H9 (cell line): ENCODE measurements around the gene FYCO1. TPM values are rescaled to one million over a fixed set of nuclear protein-coding genes. Genes with fewer than 3 reads are reported as not detected.

Experiments used
- DNase-seq: peaks from one replicate; pipeline ENCODE4 v3.0.0-alpha.2; 2017
- H2AFZ ChIP-seq: one replicate; pipeline ENCODE4 v1.6.1; 2013; ENCODE audit warnings: mild to moderate bottlenecking, low read length, control low read depth, moderate library complexity
- H2AK5ac ChIP-seq: 2 replicates; pipeline ENCODE4 v1.6.1; 2013; ENCODE audit warnings: low read length, control low read depth, mixed read lengths; ENCODE audit not compliant: insufficient read length
- H2BK120ac ChIP-seq: one replicate; pipeline ENCODE4 v1.6.1; 2013; ENCODE audit warnings: low read depth, mild to moderate bottlenecking, low read length, control low read depth, inconsistent platforms; ENCODE audit not compliant: poor library complexity, severe bottlenecking
- H2BK12ac ChIP-seq: 2 replicates; pipeline ENCODE4 v1.6.1; 2013; ENCODE audit warnings: low read length, control low read depth, mixed read lengths, low read depth; ENCODE audit not compliant: insufficient read length
- H2BK15ac ChIP-seq: 2 replicates; pipeline ENCODE4 v1.6.1; 2013; ENCODE audit warnings: low read depth, low read length, control low read depth
- H2BK20ac ChIP-seq: one replicate; pipeline ENCODE4 v1.6.1; 2013; ENCODE audit warnings: low read depth, mild to moderate bottlenecking, low read length, control low read depth, inconsistent platforms; ENCODE audit not compliant: poor library complexity, severe bottlenecking
- H2BK5ac ChIP-seq: 2 replicates; pipeline ENCODE4 v1.6.1; 2013; ENCODE audit warnings: low read length, control low read depth, mixed read lengths; ENCODE audit not compliant: insufficient read length
- H3K14ac ChIP-seq: 2 replicates; pipeline ENCODE4 v1.6.1; 2013; ENCODE audit warnings: low read length, control low read depth; ENCODE audit not compliant: insufficient read depth
- H3K18ac ChIP-seq: 2 replicates; pipeline ENCODE4 v1.6.1; 2013; ENCODE audit warnings: low read depth, mild to moderate bottlenecking, mixed read lengths, low read length, control low read depth; ENCODE audit not compliant: insufficient read length
- H3K23ac ChIP-seq: 2 replicates; pipeline ENCODE4 v1.6.1; 2013; ENCODE audit warnings: low read length, control low read depth, mixed read lengths, low read depth; ENCODE audit not compliant: insufficient read length
- H3K23me2 ChIP-seq: 2 replicates; pipeline ENCODE4 v1.6.1; 2013; ENCODE audit warnings: low read depth, mild to moderate bottlenecking, mixed read lengths, low read length, control low read depth; ENCODE audit not compliant: insufficient read length, poor library complexity, severe bottlenecking
- H3K27ac ChIP-seq: 2 replicates; pipeline ENCODE4 v1.5.1; 2013; ENCODE audit warnings: low read length, control low read depth, mixed read lengths, low read depth; ENCODE audit not compliant: insufficient read length
- H3K27me3 ChIP-seq: 2 replicates; pipeline ENCODE4 v1.6.1; 2013; ENCODE audit warnings: low read length, control low read depth, inconsistent platforms; ENCODE audit not compliant: insufficient read depth
- H3K4ac ChIP-seq: 2 replicates; pipeline ENCODE4 v1.6.1; 2013; ENCODE audit warnings: low read depth, mild to moderate bottlenecking, control low read depth, inconsistent platforms, low read length, moderate library complexity
- H3K4me1 ChIP-seq: 2 replicates; pipeline ENCODE4 v1.6.1; 2013; ENCODE audit warnings: low read length, control low read depth, inconsistent platforms; ENCODE audit not compliant: insufficient read depth
- H3K4me2 ChIP-seq: 2 replicates; pipeline ENCODE4 v1.6.1; 2013; ENCODE audit warnings: low read length, control low read depth, mixed read lengths; ENCODE audit not compliant: insufficient read length, insufficient read depth
- H3K56ac ChIP-seq: 2 replicates; pipeline ENCODE4 v1.6.1; 2013; ENCODE audit warnings: low read depth, mild to moderate bottlenecking, mixed read lengths, low read length, control low read depth; ENCODE audit not compliant: insufficient read length
- H3K79me1 ChIP-seq: 2 replicates; pipeline ENCODE4 v1.6.1; 2013; ENCODE audit warnings: low read depth, mild to moderate bottlenecking, moderate library complexity, low read length, control low read depth, inconsistent platforms; ENCODE audit not compliant: insufficient read depth, poor library complexity, severe bottlenecking
- H3K79me2 ChIP-seq: 2 replicates; pipeline ENCODE4 v1.6.1; 2013; ENCODE audit warnings: low read length, control low read depth, inconsistent platforms; ENCODE audit not compliant: insufficient read depth
- H3K9ac ChIP-seq: 2 replicates; pipeline ENCODE4 v1.6.1; 2013; ENCODE audit warnings: low read length, control low read depth, mixed read lengths; ENCODE audit not compliant: insufficient read length; ENCODE audit errors: extremely low read depth
- H3K9me3 ChIP-seq: one replicate; pipeline ENCODE4 v1.6.1; 2013; ENCODE audit warnings: low read depth, low read length, inconsistent platforms; ENCODE audit not compliant: control insufficient read depth
- H3T11ph ChIP-seq: one replicate; pipeline ENCODE4 v1.6.1; 2013; ENCODE audit warnings: mild to moderate bottlenecking, low read length, control low read depth, inconsistent platforms
- H4K20me1 ChIP-seq: one replicate; pipeline ENCODE4 v1.6.1; 2013; ENCODE audit not compliant: control insufficient read depth, insufficient read length, insufficient read depth
- H4K5ac ChIP-seq: 2 replicates; pipeline ENCODE4 v1.6.1; 2013; ENCODE audit warnings: low read depth, mild to moderate bottlenecking, mixed read lengths, low read length, control low read depth; ENCODE audit not compliant: insufficient read length
- H4K8ac ChIP-seq: replicated peaks from 2 replicates; pipeline ENCODE4 v1.6.1; 2013; ENCODE audit warnings: low read length, control low read depth, mixed read lengths, low read depth; ENCODE audit not compliant: insufficient read length
- H4K91ac ChIP-seq: 2 replicates; pipeline ENCODE4 v1.6.1; 2013; ENCODE audit warnings: low read depth, mild to moderate bottlenecking, moderate library complexity, mixed read lengths, low read length, control low read depth; ENCODE audit not compliant: insufficient read length
- H3K27ac Mint-ChIP-seq, 3 experiments: 2 replicates in 2 of 3; 3 replicates in 1 of 3; pipeline ENCODE4 v1.8.0; 2020 to 2021; ENCODE audit warnings: mixed read lengths in 3 of 3, mild to moderate bottlenecking in 1 of 3, moderate library complexity in 1 of 3
- H3K27me3 Mint-ChIP-seq: 2 replicates; pipeline ENCODE4 v1.8.0; 2021; ENCODE audit warnings: low read depth, mild to moderate bottlenecking, moderate library complexity, mixed read lengths
- H3K36me3 Mint-ChIP-seq, 3 experiments: 2 replicates in 2 of 3; 3 replicates in 1 of 3; pipeline ENCODE4 v1.8.0; 2020 to 2021; ENCODE audit warnings: low read depth in 3 of 3, mixed read lengths in 3 of 3; ENCODE audit not compliant: insufficient read depth in 1 of 3
- H3K4me1 Mint-ChIP-seq, 2 experiments: 2 replicates each; pipeline ENCODE4 v1.8.0; 2020; ENCODE audit warnings: mixed read lengths in 2 of 2
- H3K4me3 Mint-ChIP-seq, 2 experiments: 2 replicates in 1 of 2; 3 replicates in 1 of 2; pipeline ENCODE4 v1.8.0; 2020 to 2021; ENCODE audit warnings: mild to moderate bottlenecking in 2 of 2, mixed read lengths in 2 of 2, moderate library complexity in 1 of 2
- H3K9me3 Mint-ChIP-seq, 2 experiments: 2 replicates in 1 of 2; 3 replicates in 1 of 2; pipeline ENCODE4 v1.8.0; 2020; ENCODE audit warnings: mild to moderate bottlenecking in 2 of 2, mixed read lengths in 2 of 2, moderate library complexity in 1 of 2
- CTCF ChIP-seq: fragments of 200-600 bp; sonication (generic); conservative IDR thresholded peaks from 3 replicates; pipeline ENCODE4 v1.8.0; 2021; ENCODE audit warnings: antibody characterized with exemption, mild to moderate bottlenecking
- WGBS: extraction: QIAGEN DNeasy Blood & Tissue Kit; methylation state at CpG from one replicate; pipeline ENCODE4 v1.1.7; 2013; ENCODE audit warnings: missing lambda C conversion rate, low lambda C conversion rate, mixed read lengths; ENCODE audit not compliant: insufficient read length; ENCODE audit errors: extremely low coverage; 5-methylcytosine and 5-hydroxymethylcytosine counted together
- total RNA-seq: library from RNA; stranded (reverse); gene quantifications from 2 replicates; pipeline ENCODE4 v1.2.1, GENCODE V29; 2021

Gene FYCO1
- total RNA-seq, 1 experiment from 2014 or later = 10.4 TPM

DNA sequence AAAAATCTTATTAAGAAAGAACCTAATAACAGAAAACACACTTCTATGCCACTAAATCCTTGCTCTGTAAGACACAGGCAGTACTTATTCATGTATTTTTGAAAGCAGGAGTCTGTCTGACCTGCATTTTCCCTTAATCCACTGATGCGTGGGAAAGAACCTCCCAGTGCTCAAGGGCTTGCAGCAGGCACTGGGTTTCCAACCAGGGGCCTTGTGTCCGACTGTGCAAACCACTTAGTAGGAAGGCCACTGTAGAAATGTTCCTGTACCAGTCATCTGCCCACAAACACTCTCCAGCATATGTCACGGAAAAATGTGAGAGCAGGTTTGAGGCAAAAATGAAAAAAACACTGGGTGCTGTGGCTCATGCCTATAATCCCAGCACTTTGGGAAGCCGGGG lies 39.9 kb downstream of the FYCO1 start:
- Histone ChIP-seq H3K79me1 (no peaks in the 10 kb centered on the region), H4K20me1 (no peaks in the 10 kb centered on the region), H4K5ac (no peak overlapping the region), H4K8ac (no peak overlapping the region), H2BK5ac (no peak overlapping the region), H3K4me2 (no peak overlapping the region), H2BK20ac (no peak overlapping the region), H3K56ac (no peak overlapping the region), H3K9ac (no peak overlapping the region), H2BK15ac (no peak overlapping the region), H2BK12ac (no peak overlapping the region), H3K79me2 (no peaks in the 10 kb centered on the region), H3K4me1 (no peaks in the 10 kb centered on the region), H2BK120ac (no peak overlapping the region), H3K14ac (no peak overlapping the region), H3K27ac (no peak overlapping the region), H3K23ac (no peak overlapping the region), H3K23me2 (no peaks in the 10 kb centered on the region), H2AFZ (no peak overlapping the region), H4K91ac (no peak overlapping the region), H3K18ac (no peak overlapping the region), H3K27me3 (no peaks in the 10 kb centered on the region), H3K4ac (no peak overlapping the region), H2AK5ac (no peak overlapping the region), H3K9me3 (no peaks in the 10 kb centered on the region), H3T11ph (no peak overlapping the region)
- H3K27me3 Mint-ChIP-seq = no peaks in the 10 kb centered on the region
- H3K4me3 Mint-ChIP-seq = no peak overlapping the region
- no peak for TF ChIP-seq CTCF
- H3K27ac Mint-ChIP-seq = no peak overlapping the region
- H3K36me3 Mint-ChIP-seq = peaks cover 26 to 89% (median 88%) of the 10 kb centered on the region in 3 experiments; a peak in 6 of 7 replicates
- WGBS = no CpG with 5 or more reads among the region's 4 CpGs
- DNase-seq = no peak
- no peaks in the 10 kb centered on the region for H3K9me3 Mint-ChIP-seq
- H3K4me1 Mint-ChIP-seq = no peaks in the 10 kb centered on the region
